Measurements from ENCODE around the gene SMPDL3A. TPM values are rescaled to one million over a fixed set of nuclear protein-coding genes. Genes with fewer than 3 reads are reported as not detected.

Gene SMPDL3A
- total RNA-seq, 2 experiments from 2014 or later = 0.14 TPM; not detected in 1

DNA sequence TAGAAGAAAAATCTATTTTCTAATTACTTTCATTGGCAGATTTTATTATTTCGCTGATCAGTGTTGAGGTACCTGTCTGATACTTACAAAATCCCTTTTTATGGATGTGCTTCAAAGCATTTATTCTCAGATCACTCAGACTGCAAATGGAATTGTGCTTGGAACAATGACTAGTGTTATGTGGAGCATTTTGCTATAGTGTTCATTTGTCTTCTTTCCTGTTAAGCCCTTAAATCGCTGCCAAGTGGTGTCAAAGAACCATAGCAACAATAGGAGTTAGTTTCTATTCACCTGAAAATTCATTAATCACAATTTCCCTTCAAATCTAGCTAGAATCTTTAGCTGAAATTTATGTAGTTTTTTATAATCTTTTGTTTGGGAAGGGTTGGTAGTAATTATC, 29.8 kb downstream of the SMPDL3A start:
- no peak overlapping the region for H3K4me3 Mint-ChIP-seq
- intact Hi-C loops (cut with micrococcal nuclease) = no loop called here
- H3K27ac Mint-ChIP-seq = no peak overlapping the region
- POLR2A ChIA-PET = no interaction called here
- no peaks in the 10 kb centered on the region for H3K36me3 Mint-ChIP-seq (ENCODE audit: low read depth)
- CTCF ChIA-PET = interaction anchor here (2.0 kb wide), 1 partner anchor 21 kb away, joined by 4 read pairs; no protein-coding TSS in a partner anchor
- TF ChIP-seq, protein P1, sequence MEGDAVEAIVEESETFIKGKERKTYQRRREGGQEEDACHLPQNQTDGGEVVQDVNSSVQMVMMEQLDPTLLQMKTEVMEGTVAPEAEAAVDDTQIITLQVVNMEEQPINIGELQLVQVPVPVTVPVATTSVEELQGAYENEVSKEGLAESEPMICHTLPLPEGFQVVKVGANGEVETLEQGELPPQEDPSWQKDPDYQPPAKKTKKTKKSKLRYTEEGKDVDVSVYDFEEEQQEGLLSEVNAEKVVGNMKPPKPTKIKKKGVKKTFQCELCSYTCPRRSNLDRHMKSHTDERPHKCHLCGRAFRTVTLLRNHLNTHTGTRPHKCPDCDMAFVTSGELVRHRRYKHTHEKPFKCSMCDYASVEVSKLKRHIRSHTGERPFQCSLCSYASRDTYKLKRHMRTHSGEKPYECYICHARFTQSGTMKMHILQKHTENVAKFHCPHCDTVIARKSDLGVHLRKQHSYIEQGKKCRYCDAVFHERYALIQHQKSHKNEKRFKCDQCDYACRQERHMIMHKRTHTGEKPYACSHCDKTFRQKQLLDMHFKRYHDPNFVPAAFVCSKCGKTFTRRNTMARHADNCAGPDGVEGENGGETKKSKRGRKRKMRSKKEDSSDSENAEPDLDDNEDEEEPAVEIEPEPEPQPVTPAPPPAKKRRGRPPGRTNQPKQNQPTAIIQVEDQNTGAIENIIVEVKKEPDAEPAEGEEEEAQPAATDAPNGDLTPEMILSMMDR (IDR thresholded peaks at IDR 0.05) = no peak
- no peaks in the 10 kb centered on the region for H3K9me3 Mint-ChIP-seq
- H3K27me3 Mint-ChIP-seq = peaks cover 7% of the 10 kb centered on the region
- ATAC-seq (no peak), DNase-seq (no peak)
- H3K4me1 Mint-ChIP-seq (ENCODE audit: low read depth) = no peaks in the 10 kb centered on the region

GRCh38 chr6:122821095-122821494, 32.0 kb downstream of the SMPDL3A start:
- Mint-ChIP-seq H3K4me3 (no peak overlapping the region), H3K9me3 (no peaks in the 10 kb centered on the region), H3K36me3 (ENCODE audit: low read depth) (no peaks in the 10 kb centered on the region), H3K27me3 (peaks cover 7% of the 10 kb centered on the region), H3K4me1 (ENCODE audit: low read depth) (no peaks in the 10 kb centered on the region), H3K27ac (no peak overlapping the region)
- ATAC-seq (no peak), DNase-seq (no peak)
- intact Hi-C loops (cut with micrococcal nuclease) = no loop called here
- TF ChIP-seq, protein P1 (IDR thresholded peaks at IDR 0.05) = no peak
- ChIA-PET POLR2A (no interaction called here), CTCF (no interaction called here)

- H3K9me3 Mint-ChIP-seq = no peaks in the 10 kb centered on the region
- H3K27me3 Mint-ChIP-seq = peaks cover 4% of the 10 kb centered on the region
- DNase-seq (no peak), ATAC-seq (no peak)
- ChIA-PET CTCF (interaction anchor here (1.0 to 2.5 kb wide), 2 partner anchors 10 to 14 kb away, joined by 3 to 16 read pairs; no protein-coding TSS in a partner anchor), POLR2A (no interaction called here)
- no peak overlapping the region for H3K4me3 Mint-ChIP-seq
- intact Hi-C loops (cut with micrococcal nuclease) = no loop called here
- H3K36me3 Mint-ChIP-seq (ENCODE audit: low read depth) = no peaks in the 10 kb centered on the region
- TF ChIP-seq, protein P1 (IDR thresholded peaks at IDR 0.05) = no peak
- no peak overlapping the region for H3K27ac Mint-ChIP-seq
- H3K4me1 Mint-ChIP-seq (ENCODE audit: low read depth) = no peaks in the 10 kb centered on the region
Measured at GRCh38 chr6:122825163-122825562, 36.1 kb downstream of the SMPDL3A start.

DNA sequence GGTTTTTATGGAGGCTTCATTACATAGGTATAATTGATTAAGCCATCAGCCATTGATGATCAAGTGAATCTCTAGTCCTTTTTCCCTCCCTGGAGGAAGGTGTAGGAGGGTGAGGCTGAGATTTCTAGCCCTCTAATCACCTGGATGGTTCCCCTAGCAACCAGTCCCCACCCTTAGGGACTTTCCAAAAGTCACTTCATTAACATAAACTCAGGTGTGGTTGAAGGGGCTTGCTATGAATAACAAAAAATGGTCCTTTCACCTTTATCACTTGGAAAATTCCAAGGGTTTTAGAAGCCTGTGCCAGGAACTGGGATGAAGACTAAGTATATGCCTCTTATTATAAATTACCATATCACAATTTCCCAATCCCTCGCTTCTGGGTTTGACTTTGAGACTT, 40.4 kb downstream of the SMPDL3A start:
- no peak overlapping the region for H3K27ac Mint-ChIP-seq
- TF ChIP-seq, protein P1 (IDR thresholded peaks at IDR 0.05) = no peak
- DNase-seq = no peak
- H3K4me1 Mint-ChIP-seq (ENCODE audit: low read depth) = no peaks in the 10 kb centered on the region
- H3K9me3 Mint-ChIP-seq = no peaks in the 10 kb centered on the region
- H3K4me3 Mint-ChIP-seq = no peak overlapping the region
- ChIA-PET POLR2A (no interaction called here), CTCF (interaction anchor here (1.6 kb wide), 1 partner anchor 10 kb away, joined by 11 read pairs; no protein-coding TSS in a partner anchor)
- no peaks in the 10 kb centered on the region for H3K36me3 Mint-ChIP-seq (ENCODE audit: low read depth)
- intact Hi-C loops (cut with micrococcal nuclease) = no loop called here
- peaks cover 2% of the 10 kb centered on the region for H3K27me3 Mint-ChIP-seq
- ATAC-seq = no peak

GRCh38 chr6:122831511-122831910, 42.5 kb downstream of the SMPDL3A start:
- intact Hi-C loops (cut with micrococcal nuclease) = no loop called here
- POLR2A ChIA-PET = interaction anchor here (0.5 kb wide), 1 partner anchor 45 kb away, joined by 4 read pairs; no protein-coding TSS in a partner anchor
- no peaks in the 10 kb centered on the region for H3K9me3 Mint-ChIP-seq

More at GRCh38 chr6:122831511-122831910, 42.5 kb downstream of the SMPDL3A start:
- Mint-ChIP-seq H3K4me3 (no peak overlapping the region), H3K4me1 (ENCODE audit: low read depth) (no peaks in the 10 kb centered on the region), H3K36me3 (ENCODE audit: low read depth) (no peaks in the 10 kb centered on the region), H3K27ac (no peak overlapping the region), H3K27me3 (peaks cover 9% of the 10 kb centered on the region)
- DNase-seq (no peak), ATAC-seq (no peak)
- TF ChIP-seq, protein P1 (IDR thresholded peaks at IDR 0.05) = no peak
- CTCF ChIA-PET = interaction anchor here (1.8 kb wide), 1 partner anchor 339 kb away, joined by 4 read pairs; no protein-coding TSS in a partner anchor
